ENCODE measurements around the gene SPATA6L. TPM values are rescaled to one million over a fixed set of nuclear protein-coding genes. Genes with fewer than 3 reads are reported as not detected.

The SPATA6L gene
- total and polyA plus RNA-seq, 2 of the 13 experiments (the other 11 are each of a cell fraction or from before 2014, with no cell fraction given): 1.1 to 1.9 TPM

GRCh38 chr9:4662989-4663792 is 3.1 kb downstream of the SPATA6L start (continued):
- TF ChIP-seq ZNF230 (CRISPR knock-in tag; IDR thresholded peaks at IDR 0.05) (no peak), ZNF101 (CRISPR knock-in tag; IDR thresholded peaks at IDR 0.05; ENCODE audit: borderline replicate concordance, low read depth) (no peak), MAFF (IDR thresholded peaks at IDR 0.05; ENCODE audit: low read depth, low read length) (no peak), ZNF343 (CRISPR knock-in tag; IDR thresholded peaks at IDR 0.05) (no peak), SPEN (CRISPR knock-in tag; IDR thresholded peaks at IDR 0.05; ENCODE audit: low read depth) (no peak), ZNF703 (CRISPR knock-in tag; IDR thresholded peaks at IDR 0.05; ENCODE audit: borderline replicate concordance) (no peak), ZBTB42 (CRISPR knock-in tag; IDR thresholded peaks at IDR 0.05) (no peak), NAIF1 (CRISPR knock-in tag; IDR thresholded peaks at IDR 0.05; ENCODE audit: borderline replicate concordance) (no peak), SMARCE1 (IDR thresholded peaks at IDR 0.05; ENCODE audit: borderline replicate concordance) (no peak), NONO (IDR thresholded peaks at IDR 0.05) (no peak), NONO (CRISPR knock-in tag; conservative IDR thresholded peaks at IDR 0.05) (no peak), ZNF441 (CRISPR knock-in tag; IDR thresholded peaks at IDR 0.05; ENCODE audit: borderline replicate concordance) (0 out of 2 replicates have a peak, but pooled peaks have one; percentile 12), MAFK (conservative IDR thresholded peaks at IDR 0.05 in 1 of 2, IDR thresholded peaks at IDR 0.05 in 1 of 2; ENCODE audit: low read length in 2 of 2) (no peak), ZBTB49 (CRISPR knock-in tag; IDR thresholded peaks at IDR 0.05; ENCODE audit: borderline replicate concordance) (no peak), TEAD2 (CRISPR knock-in tag; IDR thresholded peaks at IDR 0.05) (no peak), HMGA1 (CRISPR knock-in tag; conservative IDR thresholded peaks at IDR 0.05) (no peak), ZNF790 (CRISPR knock-in tag; IDR thresholded peaks at IDR 0.05; ENCODE audit: borderline replicate concordance) (no peak), SRY (CRISPR knock-in tag; IDR thresholded peaks at IDR 0.05) (0 out of 2 replicates have a peak, but pooled peaks have one; percentile 17), LRRFIP1 (CRISPR knock-in tag; conservative IDR thresholded peaks at IDR 0.05) (no peak), SSRP1 (CRISPR knock-in tag; IDR thresholded peaks at IDR 0.05) (peak; percentile 82; the same call in 1 of the 2 replicates), ARID2 (CRISPR knock-in tag; IDR thresholded peaks at IDR 0.05; ENCODE audit: borderline replicate concordance) (0 out of 2 replicates have a peak, but pooled peaks have one; percentile 13)
- TF ChIP-seq, protein P1, sequence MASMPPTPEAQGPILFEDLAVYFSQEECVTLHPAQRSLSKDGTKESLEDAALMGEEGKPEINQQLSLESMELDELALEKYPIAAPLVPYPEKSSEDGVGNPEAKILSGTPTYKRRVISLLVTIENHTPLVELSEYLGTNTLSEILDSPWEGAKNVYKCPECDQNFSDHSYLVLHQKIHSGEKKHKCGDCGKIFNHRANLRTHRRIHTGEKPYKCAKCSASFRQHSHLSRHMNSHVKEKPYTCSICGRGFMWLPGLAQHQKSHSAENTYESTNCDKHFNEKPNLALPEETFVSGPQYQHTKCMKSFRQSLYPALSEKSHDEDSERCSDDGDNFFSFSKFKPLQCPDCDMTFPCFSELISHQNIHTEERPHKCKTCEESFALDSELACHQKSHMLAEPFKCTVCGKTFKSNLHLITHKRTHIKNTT (CRISPR knock-in tag; IDR thresholded peaks at IDR 0.05): no peak
- TF ChIP-seq, protein P2, sequence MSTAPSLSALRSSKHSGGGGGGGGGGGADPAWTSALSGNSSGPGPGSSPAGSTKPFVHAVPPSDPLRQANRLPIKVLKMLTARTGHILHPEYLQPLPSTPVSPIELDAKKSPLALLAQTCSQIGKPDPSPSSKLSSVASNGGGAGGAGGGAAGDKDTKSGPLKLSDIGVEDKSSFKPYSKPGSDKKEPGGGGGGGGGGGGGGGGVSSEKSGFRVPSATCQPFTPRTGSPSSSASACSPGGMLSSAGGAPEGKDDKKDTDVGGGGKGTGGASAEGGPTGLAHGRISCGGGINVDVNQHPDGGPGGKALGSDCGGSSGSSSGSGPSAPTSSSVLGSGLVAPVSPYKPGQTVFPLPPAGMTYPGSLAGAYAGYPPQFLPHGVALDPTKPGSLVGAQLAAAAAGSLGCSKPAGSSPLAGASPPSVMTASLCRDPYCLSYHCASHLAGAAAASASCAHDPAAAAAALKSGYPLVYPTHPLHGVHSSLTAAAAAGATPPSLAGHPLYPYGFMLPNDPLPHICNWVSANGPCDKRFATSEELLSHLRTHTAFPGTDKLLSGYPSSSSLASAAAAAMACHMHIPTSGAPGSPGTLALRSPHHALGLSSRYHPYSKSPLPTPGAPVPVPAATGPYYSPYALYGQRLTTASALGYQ (CRISPR knock-in tag; IDR thresholded peaks at IDR 0.05): no peak

All from HepG2 (cell line).